PFSK-1 (cell line): ENCODE results near the gene SP3.

Experiments used
- FOXP2 ChIP-seq: optimal IDR thresholded peaks from 2 replicates; pipeline ENCODE3; 2011; ENCODE audit warnings: borderline replicate concordance, control low read depth, inconsistent platforms; ENCODE audit not compliant: insufficient read depth; ENCODE audit errors: extremely low read length, extremely low read depth
- POLR2AphosphoS5 ChIP-seq: IDR thresholded peaks from 2 replicates; pipeline ENCODE4 v1.6.1; 2012; ENCODE audit warnings: low read depth, mild to moderate bottlenecking, control low read depth, low read length, moderate library complexity
- REST ChIP-seq, 2 experiments: IDR thresholded peaks; 2 replicates each; pipeline versions ENCODE4 v1.6.1 to v1.8.0; 2011 to 2012; ENCODE audit warnings: low read depth in 2 of 2, low read length in 2 of 2, control low read depth in 1 of 2, inconsistent platforms in 1 of 2, mild to moderate bottlenecking in 1 of 2, moderate library complexity in 1 of 2; ENCODE audit not compliant: insufficient read depth in 1 of 2
- SIN3A ChIP-seq: IDR thresholded peaks from 2 replicates; pipeline ENCODE4 v1.6.1; 2012; ENCODE audit warnings: mild to moderate bottlenecking, low read length, moderate library complexity, borderline replicate concordance; ENCODE audit not compliant: insufficient read depth
- TAF1 ChIP-seq: IDR thresholded peaks from 2 replicates; pipeline ENCODE4 v1.6.1; 2012; ENCODE audit warnings: low read length, control low read depth, borderline replicate concordance; ENCODE audit not compliant: insufficient read depth

The SP3 gene

GRCh38 chr2:173966274-173967098, 1.3 kb upstream of the SP3 start:
- TF ChIP-seq POLR2AphosphoS5 (no peak), SIN3A (no peak), REST (IDR thresholded peaks at IDR 0.05; ENCODE audit: insufficient read depth in 1 of 2, low read depth in 2 of 2, low read length in 2 of 2) (no peak), FOXP2 (no peak), TAF1 (no peak)

GRCh38 chr2:173964565-173965371, 405 bp downstream of the SP3 start:
- peak; percentile 84 for TF ChIP-seq FOXP2
- 0 out of 2 replicates have a peak, but pooled peaks have one; percentile 47 for TF ChIP-seq SIN3A
- TF ChIP-seq TAF1, result peak; percentile 80; the same call in 1 of the 2 replicates
- peak in 1 of 2 experiments; percentile 62; a peak in 1 of 4 replicates for TF ChIP-seq REST (IDR thresholded peaks at IDR 0.05; ENCODE audit: insufficient read depth in 1 of 2, low read depth in 2 of 2, low read length in 2 of 2)
- peak; percentile 97 for TF ChIP-seq POLR2AphosphoS5

- TF ChIP-seq TAF1 (peak; percentile 69; the same call in 1 of the 2 replicates), FOXP2 (peak; percentile 28), POLR2AphosphoS5 (peak; percentile 14; the same call in 1 of the 2 replicates), SIN3A (no peak; the same call in 1 of the 2 replicates)
These were observed 1.2 kb downstream of the SP3 start for GRCh38 chr2:173963817-173964564.

GRCh38 chr2:173963323-173963816, 1.8 kb downstream of the SP3 start:
- TF ChIP-seq TAF1 (no peak), SIN3A (no peak), POLR2AphosphoS5 (no peak), REST (IDR thresholded peaks at IDR 0.05; ENCODE audit: insufficient read depth in 1 of 2, low read depth in 2 of 2, low read length in 2 of 2) (no peak), FOXP2 (no peak)

GRCh38 chr2:173962583-173963110, 2.5 kb downstream of the SP3 start:
- no peak for TF ChIP-seq REST (IDR thresholded peaks at IDR 0.05; ENCODE audit: insufficient read depth in 1 of 2, low read depth in 2 of 2, low read length in 2 of 2)
- TF ChIP-seq POLR2AphosphoS5, result no peak
- TF ChIP-seq TAF1, result no peak
- no peak for TF ChIP-seq SIN3A
- TF ChIP-seq FOXP2, result no peak
